ENCODE results near the gene SERPINE3.
A peak's percentile ranks its signal among the peaks of the same experiment; 100 is the strongest.

The SERPINE3 gene

DNA sequence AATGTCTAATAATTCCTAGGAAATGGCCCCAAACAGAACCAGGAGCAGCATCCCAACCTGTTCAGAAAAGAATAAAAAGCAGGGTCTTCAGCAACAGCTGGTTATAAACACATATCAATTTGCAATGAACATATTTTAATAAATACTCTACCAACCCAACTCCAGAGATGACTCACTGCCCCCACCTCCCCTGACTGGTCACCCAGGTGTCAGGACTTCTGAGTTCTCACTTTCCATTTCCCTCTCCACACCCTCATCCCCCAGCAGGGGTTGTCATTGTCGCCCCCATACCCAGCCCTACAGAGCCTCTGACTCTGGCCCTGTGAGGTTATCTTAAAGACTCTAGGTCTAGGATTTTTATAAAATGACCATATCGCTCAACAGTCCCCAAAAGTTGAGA, 6.9 kb downstream of the SERPINE3 start:
- no peak overlapping the region for H3K27ac ChIP-seq
- TF ChIP-seq, protein P1, sequence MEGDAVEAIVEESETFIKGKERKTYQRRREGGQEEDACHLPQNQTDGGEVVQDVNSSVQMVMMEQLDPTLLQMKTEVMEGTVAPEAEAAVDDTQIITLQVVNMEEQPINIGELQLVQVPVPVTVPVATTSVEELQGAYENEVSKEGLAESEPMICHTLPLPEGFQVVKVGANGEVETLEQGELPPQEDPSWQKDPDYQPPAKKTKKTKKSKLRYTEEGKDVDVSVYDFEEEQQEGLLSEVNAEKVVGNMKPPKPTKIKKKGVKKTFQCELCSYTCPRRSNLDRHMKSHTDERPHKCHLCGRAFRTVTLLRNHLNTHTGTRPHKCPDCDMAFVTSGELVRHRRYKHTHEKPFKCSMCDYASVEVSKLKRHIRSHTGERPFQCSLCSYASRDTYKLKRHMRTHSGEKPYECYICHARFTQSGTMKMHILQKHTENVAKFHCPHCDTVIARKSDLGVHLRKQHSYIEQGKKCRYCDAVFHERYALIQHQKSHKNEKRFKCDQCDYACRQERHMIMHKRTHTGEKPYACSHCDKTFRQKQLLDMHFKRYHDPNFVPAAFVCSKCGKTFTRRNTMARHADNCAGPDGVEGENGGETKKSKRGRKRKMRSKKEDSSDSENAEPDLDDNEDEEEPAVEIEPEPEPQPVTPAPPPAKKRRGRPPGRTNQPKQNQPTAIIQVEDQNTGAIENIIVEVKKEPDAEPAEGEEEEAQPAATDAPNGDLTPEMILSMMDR (conservative IDR thresholded peaks at IDR 0.05) = no peak

DNA sequence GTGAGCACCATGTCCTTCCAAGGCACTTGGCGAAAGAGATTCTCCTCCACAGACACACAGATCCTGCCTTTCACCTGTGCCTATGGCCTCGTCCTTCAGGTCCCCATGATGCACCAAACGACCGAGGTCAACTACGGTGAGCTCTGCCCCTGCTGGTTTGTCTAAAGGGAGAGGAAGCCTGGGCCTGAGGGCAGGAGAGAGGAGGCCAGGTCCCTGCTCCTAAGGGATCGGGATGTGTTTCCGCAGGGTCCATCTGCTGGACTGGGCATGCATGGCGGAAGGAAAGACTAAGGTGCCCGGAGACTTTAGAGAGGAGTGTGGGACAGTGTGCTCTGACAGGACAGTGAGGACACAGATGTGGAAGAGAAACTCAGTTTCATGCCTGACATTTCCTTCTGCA, 7.6 kb downstream of the SERPINE3 start:
- no peak overlapping the region for H3K27ac ChIP-seq
- TF ChIP-seq, protein P1 (conservative IDR thresholded peaks at IDR 0.05) = no peak

DNA sequence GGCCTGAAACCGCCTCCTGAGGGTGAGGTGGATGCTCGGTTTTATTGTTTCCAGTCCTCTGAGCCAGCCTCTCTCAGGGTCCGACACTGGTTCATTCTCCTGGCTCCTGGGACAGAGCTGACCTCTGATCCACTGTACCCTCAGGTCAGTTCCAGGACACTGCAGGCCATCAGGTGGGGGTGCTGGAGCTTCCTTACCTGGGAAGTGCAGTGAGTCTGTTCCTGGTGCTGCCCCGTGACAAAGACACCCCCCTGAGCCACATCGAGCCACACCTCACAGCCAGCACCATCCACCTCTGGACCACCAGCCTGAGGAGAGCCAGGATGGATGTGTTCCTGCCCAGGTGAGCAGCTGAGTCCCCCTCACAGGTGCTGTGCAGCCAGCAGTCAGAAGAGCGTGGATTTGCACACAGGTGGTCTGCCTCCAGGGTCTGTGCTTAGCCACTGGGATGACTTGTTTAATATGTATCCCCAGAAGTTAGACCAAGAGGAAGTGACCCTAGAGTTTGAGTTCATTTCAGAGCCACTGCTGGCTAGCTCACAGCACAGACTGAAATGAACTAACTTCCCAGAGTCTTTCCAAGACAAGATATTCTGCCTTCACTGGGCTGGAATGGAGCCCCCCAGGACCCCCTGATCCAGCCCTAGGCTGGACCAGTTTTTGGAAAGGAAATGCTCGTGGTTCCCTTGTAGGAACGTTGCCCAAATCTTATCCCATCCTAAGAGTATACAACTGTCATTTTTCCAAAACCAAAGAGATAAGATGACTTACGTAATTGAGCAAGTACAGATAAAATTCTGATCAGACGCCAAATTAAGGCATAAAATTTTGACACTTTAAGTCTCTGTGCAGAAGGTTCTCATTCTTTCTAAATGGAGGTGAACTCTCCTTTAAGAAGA, 8.8 kb downstream of the SERPINE3 start:
- TF ChIP-seq, protein P1 (conservative IDR thresholded peaks at IDR 0.05) = no peak
- no peak overlapping the region for H3K27ac ChIP-seq

DNA sequence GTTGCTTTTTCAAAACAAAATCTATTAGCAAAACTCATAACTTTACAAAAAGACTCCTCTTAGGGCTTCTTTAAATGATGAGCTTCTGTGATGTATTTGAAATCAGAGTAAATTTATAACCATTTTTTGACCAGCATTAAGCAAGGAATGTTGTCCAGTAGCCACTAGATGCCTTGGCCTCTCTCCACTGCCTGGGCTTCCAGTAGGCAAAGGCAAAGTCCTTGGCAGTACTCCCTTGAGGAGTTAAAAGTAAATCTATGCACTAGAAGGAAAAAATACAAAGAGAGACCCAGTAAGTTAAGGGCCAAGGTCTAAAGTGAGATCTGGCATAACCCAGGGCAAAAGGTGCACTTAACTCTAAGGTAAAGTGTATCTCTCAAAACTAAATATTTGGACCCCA, 9.5 kb downstream of the SERPINE3 start:
- H3K27ac ChIP-seq = no peak overlapping the region
- TF ChIP-seq, protein P1 (conservative IDR thresholded peaks at IDR 0.05) = no peak

DNA sequence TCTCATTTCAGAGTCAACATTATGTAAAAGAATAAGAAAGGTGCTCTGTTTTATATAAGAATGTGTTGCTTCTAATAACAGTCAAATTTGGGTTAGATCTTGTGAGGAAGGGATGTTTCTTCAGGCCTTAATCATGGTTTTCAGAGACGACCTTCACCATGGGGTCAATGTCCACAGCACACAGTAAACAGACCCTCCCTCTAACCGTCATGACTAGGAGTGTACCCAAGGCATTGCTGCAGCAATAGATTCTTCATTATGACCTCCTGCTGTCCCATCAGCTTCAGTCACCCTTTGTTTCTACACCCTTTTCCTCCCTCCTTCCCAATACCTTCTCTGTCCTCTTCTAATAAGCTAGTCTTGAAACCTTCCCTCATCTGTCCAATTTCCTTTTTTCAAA, 15.7 kb downstream of the SERPINE3 start:
- no peak overlapping the region for H3K27ac ChIP-seq
- TF ChIP-seq, protein P1 (conservative IDR thresholded peaks at IDR 0.05) = no peak

DNA sequence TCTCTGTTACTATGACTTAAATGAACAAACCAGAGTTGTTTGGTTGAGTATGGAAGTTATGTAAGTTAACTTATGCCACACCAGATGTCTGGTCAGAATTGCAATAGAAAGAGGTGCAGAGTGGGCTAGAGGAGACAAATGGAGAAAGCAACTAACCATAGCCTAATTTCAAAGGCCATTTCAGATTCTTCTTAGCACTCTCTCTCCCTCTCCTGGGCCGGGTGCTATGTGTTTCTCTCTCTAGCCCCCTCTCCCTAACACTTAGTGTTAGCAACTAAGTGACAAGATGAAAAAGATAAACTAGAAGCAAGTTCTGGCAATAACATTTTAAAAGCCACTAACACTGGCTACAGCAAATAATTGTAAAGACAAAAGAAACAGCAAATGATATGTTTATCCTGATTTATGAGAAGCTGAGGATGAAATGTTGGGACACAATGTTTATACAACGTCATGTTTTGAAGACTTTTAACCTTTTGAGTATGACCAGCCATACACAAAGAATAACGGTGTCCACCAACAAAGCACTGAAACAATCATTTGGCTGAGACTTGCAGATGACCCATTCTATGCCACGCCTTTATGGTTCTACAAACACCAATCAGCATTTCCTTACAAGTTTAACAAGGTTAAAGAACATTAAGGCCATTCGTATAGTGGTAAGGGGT, 18.6 kb downstream of the SERPINE3 start:
- TF ChIP-seq, protein P1 (conservative IDR thresholded peaks at IDR 0.05) = no peak
- H3K27ac ChIP-seq = peak overlapping the region; percentile 11; the same call in 1 of the 2 replicates

DNA sequence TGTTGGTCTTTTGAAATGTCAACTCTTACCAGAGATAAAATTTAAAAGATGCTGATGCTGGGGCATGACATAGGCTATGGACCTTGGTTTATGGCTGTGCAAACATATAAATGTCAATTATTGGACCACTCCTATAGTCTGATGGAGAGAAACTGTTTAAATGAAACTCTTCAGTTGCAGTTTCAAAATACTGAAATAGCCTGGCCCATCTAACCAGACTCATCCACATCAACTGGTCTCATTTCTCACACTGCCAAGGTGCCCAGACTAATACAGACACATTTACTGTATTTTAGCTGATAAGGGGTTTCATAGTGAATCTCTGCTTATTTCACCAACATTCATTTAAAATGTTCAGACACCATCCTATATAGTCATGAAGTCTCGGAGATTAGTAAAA, 19.9 kb downstream of the SERPINE3 start:
- TF ChIP-seq, protein P1 (conservative IDR thresholded peaks at IDR 0.05) = no peak
- H3K27ac ChIP-seq = no peak overlapping the region

Measured in VCaP (cell line).